SIG-M5 (cell line): ENCODE measurements around the gene SYTL2.

ENCODE experiments used
- DNase-seq: peaks from one replicate; lab custom pipeline; 2025; lab: John Stamatoyannopoulos, UW

SYTL2 gene

GRCh38 chr11:85732965-85733364 is 78.0 kb downstream of the SYTL2 start:
- DNase-seq = no peak

DNA sequence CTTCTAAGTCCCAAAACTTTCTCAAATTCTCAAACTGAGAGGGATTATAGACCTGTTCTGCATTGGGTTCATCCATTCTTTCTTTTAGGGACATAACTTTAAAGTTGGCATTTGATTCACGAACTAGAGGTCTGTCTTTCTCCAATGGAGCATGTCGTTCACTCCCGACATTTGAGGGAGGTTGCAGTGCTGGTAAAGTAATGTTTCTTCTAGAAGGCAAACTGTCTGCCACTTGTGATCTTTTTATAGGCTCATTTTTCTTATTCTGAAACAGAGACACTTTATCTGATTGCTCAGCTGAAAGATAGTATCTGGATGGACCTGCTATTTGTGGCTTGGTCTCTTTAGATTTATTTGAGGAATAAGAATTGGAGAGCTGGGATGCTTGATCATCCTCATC is 84.6 kb downstream of the SYTL2 start:
- no peak for DNase-seq

DNA sequence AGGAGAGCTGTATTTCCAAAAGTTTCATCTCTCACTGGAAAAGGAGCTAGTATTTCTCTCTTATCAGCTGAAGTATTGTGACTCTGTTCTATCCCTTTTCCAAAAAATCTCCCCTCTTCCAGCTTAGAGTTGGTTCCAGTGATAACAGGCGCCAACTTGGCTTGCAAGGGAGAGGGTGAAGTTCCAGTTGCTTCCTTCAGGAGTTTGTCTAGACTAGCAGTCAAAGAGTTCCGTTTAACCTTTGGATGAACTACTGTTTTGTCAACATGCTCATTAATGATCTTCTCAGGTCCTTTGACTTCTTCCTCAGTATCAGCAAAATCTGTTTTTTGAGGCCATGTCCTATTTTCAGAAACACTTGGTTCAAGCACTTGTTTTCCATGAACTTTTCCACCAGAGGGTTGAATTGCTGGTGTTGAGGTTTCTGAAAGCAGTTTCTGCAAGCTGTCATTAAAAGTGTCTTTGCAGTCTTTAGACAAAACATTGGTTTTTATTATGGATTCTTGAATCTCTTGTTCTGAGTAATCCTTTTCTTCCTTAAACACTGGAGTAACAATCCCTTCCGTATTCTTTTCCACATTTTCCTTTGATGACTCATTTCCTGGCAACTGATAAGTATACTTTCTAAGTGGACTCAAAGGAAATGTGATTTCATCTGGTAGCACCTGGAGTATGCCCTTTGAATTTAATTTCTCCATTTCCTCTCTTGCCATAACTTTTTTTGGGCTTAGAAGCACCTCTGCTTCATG is 85.3 kb downstream of the SYTL2 start:
- DNase-seq = no peak

DNA sequence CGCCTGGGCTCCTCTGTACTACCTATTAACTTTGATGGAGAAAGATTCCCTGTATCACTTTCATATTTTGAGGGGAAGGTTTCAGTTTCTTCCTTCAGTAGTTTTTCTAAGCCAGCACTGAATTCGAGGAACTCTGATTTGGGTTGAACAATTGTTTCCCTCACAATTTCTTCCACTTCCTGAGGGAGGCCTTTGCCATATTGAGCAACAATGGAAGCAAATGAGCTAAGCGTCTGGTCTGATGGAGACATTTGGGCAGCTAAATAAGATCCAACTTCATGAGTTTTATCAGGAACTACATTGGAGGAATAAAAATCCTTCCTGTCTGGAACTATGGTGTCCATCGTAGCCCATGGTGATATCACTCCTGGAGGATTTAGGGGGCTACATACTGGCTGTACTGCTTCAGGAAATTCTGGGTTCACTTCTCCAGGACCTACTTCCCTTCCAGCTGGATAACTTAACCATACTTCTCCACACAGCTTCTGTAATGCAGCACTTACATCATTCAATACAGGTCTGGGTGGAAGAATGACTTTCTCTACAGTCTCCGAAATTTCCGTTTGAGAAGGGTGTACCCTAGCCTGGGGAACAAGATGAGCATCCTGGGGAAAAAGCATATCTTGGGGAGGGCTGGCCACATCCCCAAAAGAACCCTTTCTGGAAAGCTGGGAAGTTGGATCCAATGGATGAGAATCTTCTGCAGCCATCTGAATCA is 86.0 kb downstream of the SYTL2 start:
- no peak for DNase-seq

DNA sequence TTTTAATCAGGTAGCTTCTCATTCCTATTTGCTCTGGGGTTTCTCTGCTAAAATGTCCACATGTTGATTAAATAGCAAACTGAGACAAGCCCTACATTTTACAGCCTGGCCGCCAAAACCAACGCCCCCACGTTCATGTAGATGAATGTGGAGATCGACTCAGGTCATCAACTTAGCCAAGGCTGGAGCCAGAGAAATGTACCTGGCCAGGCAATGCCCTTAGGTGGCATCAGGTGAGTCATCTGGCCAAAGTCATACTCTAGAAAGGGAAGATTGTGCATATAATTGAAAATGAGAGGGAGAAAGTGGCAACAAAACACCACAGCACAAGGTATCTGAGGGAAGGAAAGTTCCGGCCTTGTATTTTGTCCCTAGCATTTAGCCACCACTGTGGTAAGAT is 87.9 kb downstream of the SYTL2 start:
- no peak for DNase-seq

DNA sequence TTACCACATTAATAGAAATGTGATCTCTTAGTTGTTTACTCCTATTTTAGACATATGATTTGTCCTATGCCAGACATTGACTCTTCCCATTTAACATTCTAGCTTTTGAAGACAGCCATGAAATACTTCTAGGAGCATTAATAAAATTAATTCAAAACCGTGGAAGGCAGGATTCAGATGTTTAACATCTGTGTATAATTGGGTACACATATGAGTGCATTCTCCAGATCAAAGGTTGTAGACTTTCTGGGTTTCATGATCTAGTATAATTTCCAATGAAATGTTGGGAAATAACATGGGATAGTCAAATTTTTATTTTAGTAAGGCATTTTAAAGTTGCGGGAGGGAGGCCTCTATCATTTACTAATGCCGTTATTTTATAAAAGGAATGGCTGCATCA is 89.8 kb downstream of the SYTL2 start:
- no peak for DNase-seq

GRCh38 chr11:85718991-85719807 is 91.7 kb downstream of the SYTL2 start:
- DNase-seq = no peak

GRCh38 chr11:85718126-85718943 is 92.6 kb downstream of the SYTL2 start:
- no peak for DNase-seq

- DNase-seq = no peak
Observed at GRCh38 chr11:85717429-85717828, 93.5 kb downstream of the SYTL2 start.

DNA sequence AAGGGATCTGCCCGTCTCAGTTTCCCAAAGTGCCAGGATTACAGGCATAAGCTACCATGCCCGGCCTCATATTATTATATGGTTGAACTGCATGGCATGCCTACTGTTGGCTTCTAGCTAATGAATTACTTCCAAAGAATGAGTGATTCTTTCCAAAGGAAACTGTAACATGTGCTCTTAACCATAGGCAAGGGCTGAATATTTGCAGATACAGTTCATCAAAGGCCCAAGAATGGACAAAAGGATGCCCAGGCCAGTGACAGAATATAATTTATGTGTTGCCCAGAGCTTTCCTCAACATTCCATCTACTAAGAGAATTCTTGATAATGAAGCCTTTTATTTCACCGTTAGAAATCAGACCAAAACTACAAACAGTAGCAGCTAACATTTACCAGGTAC is 98.0 kb downstream of the SYTL2 start:
- DNase-seq = no peak

GRCh38 chr11:85710917-85711316 is 100.0 kb downstream of the SYTL2 start:
- DNase-seq = no peak

GRCh38 chr11:85709941-85710702 is 100.8 kb downstream of the SYTL2 start:
- DNase-seq = no peak

GRCh38 chr11:85705800-85706199 is 105.1 kb downstream of the SYTL2 start:
- DNase-seq = no peak

DNA sequence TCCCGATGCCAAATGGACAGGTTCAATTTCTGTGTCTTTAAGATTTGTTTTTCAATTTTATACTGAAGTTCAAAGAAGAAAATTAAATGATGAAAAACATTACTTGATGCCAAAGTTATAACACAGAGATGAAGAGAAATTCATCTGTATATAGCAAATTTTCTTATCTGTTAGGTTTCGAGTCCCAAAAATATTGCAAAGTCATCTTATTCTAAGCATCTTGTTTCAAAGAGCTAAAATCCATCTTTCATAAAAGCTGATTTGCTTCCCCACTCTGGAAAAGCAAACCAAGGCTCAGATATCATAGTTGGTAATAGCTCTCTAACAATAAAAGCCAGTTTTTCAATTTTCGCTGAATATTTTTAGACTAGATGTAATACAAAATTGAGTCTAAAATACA is 106.0 kb downstream of the SYTL2 start:
- no peak for DNase-seq

DNA sequence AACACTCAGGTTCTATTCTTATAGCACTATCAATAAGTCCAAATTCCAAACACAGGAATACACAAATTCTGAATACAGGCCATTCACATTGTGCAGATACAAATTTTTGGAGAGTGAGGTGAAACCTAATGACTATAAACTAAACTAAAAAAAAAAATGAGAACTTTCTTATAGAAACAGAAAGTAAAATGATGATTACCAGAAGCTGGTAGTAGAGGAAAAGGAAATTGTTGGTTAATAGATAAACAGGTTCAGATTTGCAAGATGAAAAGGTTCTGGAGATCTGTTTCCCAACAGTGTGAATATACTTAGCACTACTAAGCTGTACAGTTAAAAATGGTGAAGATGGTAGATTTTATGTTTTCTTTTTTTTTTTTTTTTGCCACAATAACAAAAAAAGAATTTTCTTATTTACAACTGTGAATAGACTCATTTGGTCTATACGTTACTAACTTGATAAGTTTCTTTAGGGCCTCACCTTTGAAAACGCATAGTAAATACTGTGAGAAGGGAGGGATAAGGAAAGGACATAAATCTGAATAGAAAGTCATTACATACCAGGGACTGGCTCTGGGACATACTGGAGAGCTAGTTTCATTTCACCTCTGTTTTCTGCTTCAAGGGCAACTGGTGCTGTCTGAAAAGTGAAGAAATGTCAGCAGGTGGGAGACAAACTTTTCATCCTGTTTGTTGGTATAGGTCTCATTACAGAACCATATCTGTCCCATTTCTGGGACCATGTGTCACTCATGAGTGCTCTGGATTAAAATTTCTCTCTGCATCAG is 110.8 kb downstream of the SYTL2 start:
- DNase-seq = no peak

GRCh38 chr11:85698195-85698594 is 112.7 kb downstream of the SYTL2 start:
- no peak for DNase-seq

- no peak for DNase-seq
Observed at GRCh38 chr11:85697747-85698146, 113.2 kb downstream of the SYTL2 start.

DNA sequence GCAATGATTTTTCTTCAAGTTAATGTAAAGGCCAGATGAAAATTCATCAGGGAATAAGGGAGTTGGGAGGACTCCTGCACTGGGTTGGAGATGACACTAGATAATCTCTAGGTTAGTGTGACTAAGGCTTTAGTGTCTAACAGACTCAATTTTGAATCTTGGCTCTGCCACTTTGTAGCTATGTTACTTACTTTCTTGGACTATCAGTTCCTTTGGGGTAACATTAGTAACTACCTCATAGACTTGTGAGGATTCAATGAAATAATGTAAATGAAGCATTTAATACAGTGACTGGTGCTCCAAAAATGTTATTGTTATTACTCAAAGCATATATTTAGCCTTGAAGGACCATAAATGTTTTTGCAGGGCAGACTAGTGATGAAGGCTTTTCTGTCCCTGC is 115.4 kb downstream of the SYTL2 start:
- DNase-seq = no peak

- no peak for DNase-seq
Observed at GRCh38 chr11:85694385-85694980, 116.5 kb downstream of the SYTL2 start.
